HL-60 (cell line): Measurements from ENCODE around the gene DIP2A.

ENCODE experiments used
- GABPA ChIP-seq: IDR thresholded peaks from 2 replicates; pipeline ENCODE4 v1.6.1; 2012; ENCODE audit warnings: low read depth
- TF ChIP-seq, protein P1 (sequence below): IDR thresholded peaks from 2 replicates; pipeline ENCODE4 v1.6.1; 2012; ENCODE audit warnings: low read depth; ENCODE audit not compliant: insufficient replicate concordance
- TF ChIP-seq, protein P2 (sequence below): IDR thresholded peaks from one replicate; pipeline ENCODE4 v1.5.1; 2011; ENCODE audit warnings: low read length, control low read depth, inconsistent platforms; ENCODE audit not compliant: insufficient read depth

DNA sequence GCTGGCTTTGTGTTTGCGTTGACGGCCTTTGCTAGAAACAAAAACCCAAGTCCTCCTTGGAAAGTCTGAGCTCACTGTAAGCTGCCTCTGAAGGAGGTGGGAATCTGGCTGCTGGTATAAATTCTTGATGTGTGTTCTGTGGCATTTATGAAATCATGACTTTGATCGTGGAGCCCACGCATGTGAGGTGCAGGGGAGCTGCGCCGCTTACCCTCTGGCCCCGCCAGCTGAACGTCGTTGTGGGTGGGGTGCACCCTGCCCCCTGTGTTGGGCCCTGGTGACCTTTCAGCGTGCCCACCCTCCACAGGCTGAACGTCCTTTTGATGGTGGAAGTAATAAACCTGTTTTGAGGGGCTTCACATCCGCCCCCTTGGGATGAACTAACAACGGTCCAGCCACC lies 21.2 kb upstream of the DIP2A start:
- TF ChIP-seq, protein P1, sequence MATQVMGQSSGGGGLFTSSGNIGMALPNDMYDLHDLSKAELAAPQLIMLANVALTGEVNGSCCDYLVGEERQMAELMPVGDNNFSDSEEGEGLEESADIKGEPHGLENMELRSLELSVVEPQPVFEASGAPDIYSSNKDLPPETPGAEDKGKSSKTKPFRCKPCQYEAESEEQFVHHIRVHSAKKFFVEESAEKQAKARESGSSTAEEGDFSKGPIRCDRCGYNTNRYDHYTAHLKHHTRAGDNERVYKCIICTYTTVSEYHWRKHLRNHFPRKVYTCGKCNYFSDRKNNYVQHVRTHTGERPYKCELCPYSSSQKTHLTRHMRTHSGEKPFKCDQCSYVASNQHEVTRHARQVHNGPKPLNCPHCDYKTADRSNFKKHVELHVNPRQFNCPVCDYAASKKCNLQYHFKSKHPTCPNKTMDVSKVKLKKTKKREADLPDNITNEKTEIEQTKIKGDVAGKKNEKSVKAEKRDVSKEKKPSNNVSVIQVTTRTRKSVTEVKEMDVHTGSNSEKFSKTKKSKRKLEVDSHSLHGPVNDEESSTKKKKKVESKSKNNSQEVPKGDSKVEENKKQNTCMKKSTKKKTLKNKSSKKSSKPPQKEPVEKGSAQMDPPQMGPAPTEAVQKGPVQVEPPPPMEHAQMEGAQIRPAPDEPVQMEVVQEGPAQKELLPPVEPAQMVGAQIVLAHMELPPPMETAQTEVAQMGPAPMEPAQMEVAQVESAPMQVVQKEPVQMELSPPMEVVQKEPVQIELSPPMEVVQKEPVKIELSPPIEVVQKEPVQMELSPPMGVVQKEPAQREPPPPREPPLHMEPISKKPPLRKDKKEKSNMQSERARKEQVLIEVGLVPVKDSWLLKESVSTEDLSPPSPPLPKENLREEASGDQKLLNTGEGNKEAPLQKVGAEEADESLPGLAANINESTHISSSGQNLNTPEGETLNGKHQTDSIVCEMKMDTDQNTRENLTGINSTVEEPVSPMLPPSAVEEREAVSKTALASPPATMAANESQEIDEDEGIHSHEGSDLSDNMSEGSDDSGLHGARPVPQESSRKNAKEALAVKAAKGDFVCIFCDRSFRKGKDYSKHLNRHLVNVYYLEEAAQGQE = no peak
- TF ChIP-seq, protein P2, sequence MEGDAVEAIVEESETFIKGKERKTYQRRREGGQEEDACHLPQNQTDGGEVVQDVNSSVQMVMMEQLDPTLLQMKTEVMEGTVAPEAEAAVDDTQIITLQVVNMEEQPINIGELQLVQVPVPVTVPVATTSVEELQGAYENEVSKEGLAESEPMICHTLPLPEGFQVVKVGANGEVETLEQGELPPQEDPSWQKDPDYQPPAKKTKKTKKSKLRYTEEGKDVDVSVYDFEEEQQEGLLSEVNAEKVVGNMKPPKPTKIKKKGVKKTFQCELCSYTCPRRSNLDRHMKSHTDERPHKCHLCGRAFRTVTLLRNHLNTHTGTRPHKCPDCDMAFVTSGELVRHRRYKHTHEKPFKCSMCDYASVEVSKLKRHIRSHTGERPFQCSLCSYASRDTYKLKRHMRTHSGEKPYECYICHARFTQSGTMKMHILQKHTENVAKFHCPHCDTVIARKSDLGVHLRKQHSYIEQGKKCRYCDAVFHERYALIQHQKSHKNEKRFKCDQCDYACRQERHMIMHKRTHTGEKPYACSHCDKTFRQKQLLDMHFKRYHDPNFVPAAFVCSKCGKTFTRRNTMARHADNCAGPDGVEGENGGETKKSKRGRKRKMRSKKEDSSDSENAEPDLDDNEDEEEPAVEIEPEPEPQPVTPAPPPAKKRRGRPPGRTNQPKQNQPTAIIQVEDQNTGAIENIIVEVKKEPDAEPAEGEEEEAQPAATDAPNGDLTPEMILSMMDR = no peak
- no peak for TF ChIP-seq GABPA
